GM12878 (cell line): ENCODE results near the gene CNNM1. TPM values are rescaled to one million over a fixed set of nuclear protein-coding genes. Genes with fewer than 3 reads are reported as not detected.

Experiments used
- ATAC-seq: fragments of 200-7000 bp; cut with Tn5 transposase; 3 replicates; pipeline ENCODE4 v1.9.1; 2020; ENCODE audit warnings: mild to moderate bottlenecking, moderate library complexity
- BruUV-seq: library from RNA; stranded (reverse); fragments of 400-500 nt; replicated peaks from 2 replicates; lab custom pipeline; 2021; lab: Mats Ljungman, UMichigan
- CTCF ChIA-PET: fragments of 300-600 bp; sonication (Branson Sonifier 250); formaldehyde crosslinking; extraction: SDS; loops from one replicate; lab custom pipeline; 2021; ENCODE audit warnings: inconsistent platforms; lab: Yijun Ruan, JAX
- POLR2A ChIA-PET: fragments of 350-600 bp; formaldehyde crosslinking; extraction: SDS; loops from one replicate; lab custom pipeline; 2021; ENCODE audit warnings: inconsistent platforms; lab: Charles Lee
- RAD21 ChIA-PET: fragments of 300-600 bp; sonication (Branson Sonifier 250); formaldehyde crosslinking; loops from one replicate; lab custom pipeline; 2023; ENCODE audit warnings: antibody characterized with exemption; ENCODE audit not compliant: unreplicated experiment; lab: Charles Lee
- SMC1A ChIA-PET: fragments of 300-600 bp; sonication (Branson Sonifier 250); formaldehyde crosslinking; loops from one replicate; lab custom pipeline; 2023; ENCODE audit not compliant: unreplicated experiment, uncharacterized antibody; lab: Charles Lee
- DNase-seq: peaks from one replicate; pipeline ENCODE4 v3.0.0-alpha.2; 2011; ENCODE audit warnings: low read depth, low spot score
- FAIRE-seq: peaks from 3 replicates; lab custom pipeline; 2011; peaks lifted over from hg19 to GRCh38; lab: Jason Lieb, UNC
- H2AFZ ChIP-seq: 2 replicates; pipeline ENCODE4 v1.6.0; 2011; ENCODE audit warnings: low read depth, low read length, control low read depth; ENCODE audit not compliant: control insufficient read depth
- H3K27ac ChIP-seq: 2 replicates; pipeline ENCODE4 v1.5.1; 2011; ENCODE audit warnings: control low read depth; ENCODE audit not compliant: control insufficient read depth, insufficient read depth
- H3K27me3 ChIP-seq, 2 experiments: replicated peaks in 1 of 2; 2 replicates each; pipeline versions ENCODE4 v1.6.0 to v1.6.1; 2011; ENCODE audit warnings: low read length in 1 of 2; ENCODE audit not compliant: control insufficient read depth in 2 of 2, insufficient read depth in 2 of 2
- H3K36me3 ChIP-seq, 2 experiments: 2 replicates each; pipeline ENCODE4 v1.5.1; 2011; ENCODE audit warnings: low read length in 1 of 2; ENCODE audit not compliant: control insufficient read depth in 2 of 2, insufficient read depth in 2 of 2
- H3K4me1 ChIP-seq: 2 replicates; pipeline ENCODE4 v1.6.1; 2011; ENCODE audit warnings: mild to moderate bottlenecking, low read length, moderate library complexity, mixed read lengths; ENCODE audit not compliant: control insufficient read depth, insufficient read depth
- H3K4me2 ChIP-seq: 2 replicates; pipeline ENCODE4 v1.6.0; 2011; ENCODE audit warnings: control low read depth; ENCODE audit not compliant: control insufficient read depth, insufficient read depth
- H3K4me3 ChIP-seq: fragments of 200-600 bp; sonication (generic); 2 replicates; pipeline ENCODE4 v1.5.1; 2016
- H3K79me2 ChIP-seq: 2 replicates; pipeline ENCODE4 v1.6.0; 2011; ENCODE audit warnings: low read length; ENCODE audit not compliant: control insufficient read depth, insufficient read depth
- H3K9ac ChIP-seq: 2 replicates; pipeline ENCODE4 v1.8.0; 2011; ENCODE audit warnings: low read length, control low read depth, mixed read lengths; ENCODE audit not compliant: control insufficient read depth, insufficient read depth
- H3K9me3 ChIP-seq: replicated peaks from 3 replicates; pipeline ENCODE4 v1.5.1; 2011; ENCODE audit warnings: mild to moderate bottlenecking, low read length; ENCODE audit not compliant: control insufficient read depth, insufficient read depth
- H4K20me1 ChIP-seq: 2 replicates; pipeline ENCODE4 v1.6.0; 2011; ENCODE audit not compliant: control insufficient read depth, insufficient read depth
- CBFB ChIP-seq: IDR thresholded peaks from 2 replicates; pipeline ENCODE4 v1.6.1; 2016; ENCODE audit warnings: antibody characterized with exemption, low read depth
- CREM ChIP-seq: IDR thresholded peaks from 2 replicates; pipeline ENCODE4 v1.6.1; 2014; ENCODE audit warnings: antibody characterized with exemption, low read depth
- JUND ChIP-seq: IDR thresholded peaks from 2 replicates; pipeline ENCODE4 v1.6.1; 2012; ENCODE audit warnings: low read depth, mild to moderate bottlenecking, low read length, improper control_type of control experiment, moderate library complexity
- LARP7 ChIP-seq: fragments of 450-650 bp; IDR thresholded peaks from 2 replicates; pipeline ENCODE4 v1.6.1; 2017; ENCODE audit warnings: mild to moderate bottlenecking
- MTA2 ChIP-seq: fragments of 450-650 bp; IDR thresholded peaks from 2 replicates; pipeline ENCODE4 v1.6.1; 2016; ENCODE audit warnings: low read depth, mild to moderate bottlenecking, moderate library complexity
- MTA3 ChIP-seq: IDR thresholded peaks from 2 replicates; pipeline ENCODE4 v1.6.1; 2012; ENCODE audit warnings: low read length, inconsistent platforms, borderline replicate concordance
- NFXL1 ChIP-seq: fragments of 450-650 bp; IDR thresholded peaks from 2 replicates; pipeline ENCODE4 v1.6.1; 2017; ENCODE audit warnings: antibody characterized with exemption, mild to moderate bottlenecking, borderline replicate concordance
- NKRF ChIP-seq: fragments of 450-650 bp; conservative IDR thresholded peaks from 2 replicates; pipeline ENCODE4 v1.6.1; 2017; ENCODE audit warnings: mild to moderate bottlenecking, moderate library complexity
- RBBP5 ChIP-seq: fragments of 200-600 bp; sonication (generic); conservative IDR thresholded peaks from 2 replicates; pipeline ENCODE4 v1.6.1; 2016
- SREBF2 ChIP-seq: IDR thresholded peaks from 2 replicates; pipeline ENCODE4 v1.6.1; 2012; ENCODE audit warnings: mild to moderate bottlenecking, low read length
- SUZ12 ChIP-seq: fragments of 200-600 bp; sonication (generic); IDR thresholded peaks from one replicate; pipeline ENCODE4 v1.6.1; 2018; ENCODE audit warnings: antibody characterized with exemption, mild to moderate bottlenecking; ENCODE audit not compliant: unreplicated experiment
- ZBTB11 ChIP-seq: fragments of 450-650 bp; formaldehyde crosslinking; IDR thresholded peaks from 2 replicates; pipeline ENCODE4 v1.5.0; 2022; ENCODE audit warnings: mild to moderate bottlenecking, missing genetic modification characterization
- ZBTB33 ChIP-seq: fragments of 450-650 bp; IDR thresholded peaks from 2 replicates; pipeline ENCODE4 v1.6.1; 2017; ENCODE audit warnings: mild to moderate bottlenecking
- ZNF687 ChIP-seq: fragments of 450-650 bp; IDR thresholded peaks from 2 replicates; pipeline ENCODE4 v1.6.1; 2017; ENCODE audit warnings: mild to moderate bottlenecking, moderate library complexity
- WGBS: methylation state at CpG from one replicate; pipeline ENCODE4 v1.1.6; 2016; ENCODE audit warnings: low lambda C conversion rate; ENCODE audit not compliant: insufficient replicate concordance, insufficient coverage; ENCODE audit errors: missing lambda C conversion rate; 5-methylcytosine and 5-hydroxymethylcytosine counted together
- in situ Hi-C: fragments of 300-500 bp; cut with MboI; formaldehyde crosslinking; loops from 9 replicates; pipeline ENCODE4 v1.14.3; 2018; ENCODE audit warnings: mixed read lengths
- intact Hi-C: fragments of 100-400 bp; cut with micrococcal nuclease; formaldehyde crosslinking; loops from one replicate; pipeline ENCODE4 v1.14.2; 2022; ENCODE audit not compliant: unreplicated experiment
- polyA plus RNA-seq, 11 experiments: library from polyadenylated mRNA; depleted of rRNA in 4 of 11; unstranded in 6 of 11; stranded (reverse) in 5 of 11; fragments of >200 nt; fragmentation: Nextera tagmentation in 4 of 11; fragmentation: Illumina TruSeq in 1 of 11; extraction: Ambion mirVana in 4 of 11; extraction: Trizol in 1 of 11; gene quantifications; 1 replicate in 1 of 11; 2 replicates in 10 of 11; pipeline versions ENCODE4 v1.2.1 to v1.2.3, GENCODE V29; 2011 to 2016; ENCODE audit warnings: inconsistent platforms in 2 of 11, missing spikeins in 2 of 11, low read depth in 1 of 11
- total RNA-seq, 4 experiments: library from RNA; depleted of rRNA in 3 of 4; stranded (reverse); fragments of >200 nt in 3 of 4; fragmentation: Illumina TruSeq in 1 of 4; extraction: Trizol in 1 of 4; gene quantifications; 2 replicates each; pipeline versions ENCODE4 v1.2.1 to v1.2.3, GENCODE V29; 2013 to 2021

CNNM1 gene
- total and polyA plus RNA-seq, 10 of the 15 experiments (the other 5 are each of a cell fraction or from before 2014, with no cell fraction given) = 0.01 TPM; not detected in 9

GRCh38 chr10:99369551-99369950, 40.4 kb downstream of the CNNM1 start:
- in situ Hi-C loops = no loop called here
- H3K36me3 ChIP-seq = no peaks in the 10 kb centered on the region
- H3K79me2 ChIP-seq = no peaks in the 10 kb centered on the region
- FAIRE-seq = no peak
- TF ChIP-seq ZBTB33 = no peak
- TF ChIP-seq ZBTB11 (CRISPR knock-in tag) = no peak
- no peak for TF ChIP-seq NKRF
- no peak for TF ChIP-seq LARP7
- no peak for TF ChIP-seq MTA2
- no peak for TF ChIP-seq RBBP5
- no peak for TF ChIP-seq CBFB
- no peak for TF ChIP-seq NFXL1
- TF ChIP-seq MTA3 = no peak
- TF ChIP-seq SREBF2 = no peak
- no peak for TF ChIP-seq SUZ12
- no peak for TF ChIP-seq ZNF687
- no peak for TF ChIP-seq CREM
- no peak for TF ChIP-seq JUND
- TF ChIP-seq, all 136 proteins: peak for 0
- no peak overlapping the region for H3K4me3 ChIP-seq
- no peak overlapping the region for H3K9ac ChIP-seq
- peaks cover 0 to 13% of the 10 kb centered on the region in 2 experiments; a peak in 2 of 4 replicates for H3K27me3 ChIP-seq
- H2AFZ ChIP-seq = no peak overlapping the region
- no peak overlapping the region for H3K4me2 ChIP-seq
- ChIA-PET SMC1A (no interaction called here), POLR2A (interaction anchor here (0.6 kb wide), 1 partner anchor 927 kb away, joined by 3 read pairs; no protein-coding TSS in a partner anchor), CTCF (interaction anchor here (1.7 kb wide), 1 partner anchor 66 kb away, joined by 4 read pairs; no protein-coding TSS in a partner anchor), RAD21 (no interaction called here)
- H3K4me1 ChIP-seq = no peaks in the 10 kb centered on the region
- intact Hi-C loops = no loop called here
- BruUV-seq = no TSS peak
- no peak for ATAC-seq
- no peak for DNase-seq
- 28% methylated on average over 3 of the region's 3 CpGs for WGBS
- H3K9me3 ChIP-seq = no peaks in the 10 kb centered on the region
- peaks cover 4% of the 10 kb centered on the region for H4K20me1 ChIP-seq
- H3K27ac ChIP-seq = no peak overlapping the region
